HEK293T (cell line): ENCODE data around the gene KERA.

Experiments used
- CTCF ChIA-PET: fragments of 350-600 bp; formaldehyde crosslinking; extraction: SDS; loops from one replicate; lab custom pipeline; 2021; ENCODE audit warnings: antibody characterized with exemption, inconsistent platforms; lab: Yijun Ruan, JAX
- POLR2A ChIA-PET: fragments of 350-600 bp; formaldehyde crosslinking; extraction: SDS; loops from one replicate; lab custom pipeline; 2020; ENCODE audit warnings: antibody characterized with exemption, inconsistent platforms; lab: Yijun Ruan, JAX
- DNase-seq: peaks from one replicate; pipeline ENCODE4 v3.0.0; 2012; ENCODE audit warnings: mixed read lengths; ENCODE audit errors: extremely low spot score
- ARNT ChIP-seq: fragments of 450-650 bp; IDR thresholded peaks from 2 replicates; pipeline ENCODE4 v1.6.1; 2017; ENCODE audit warnings: mild to moderate bottlenecking
- BHLHE40 ChIP-seq: fragments of 450-650 bp; IDR thresholded peaks from 2 replicates; pipeline ENCODE4 v1.6.1; 2016; ENCODE audit warnings: mild to moderate bottlenecking, moderate library complexity, borderline replicate concordance
- CTBP1 ChIP-seq: fragments of 450-650 bp; IDR thresholded peaks from 2 replicates; pipeline ENCODE4 v1.6.1; 2016; ENCODE audit warnings: borderline replicate concordance
- ELF4 ChIP-seq: fragments of 450-650 bp; IDR thresholded peaks from 2 replicates; pipeline ENCODE4 v1.6.1; 2017; ENCODE audit warnings: antibody characterized with exemption
- FOXA1 ChIP-seq: fragments of 450-650 bp; IDR thresholded peaks from 2 replicates; pipeline ENCODE4 v1.6.1; 2016; ENCODE audit warnings: mild to moderate bottlenecking
- FOXK2 ChIP-seq: fragments of 450-650 bp; IDR thresholded peaks from 2 replicates; pipeline ENCODE4 v1.6.1; 2016; ENCODE audit warnings: mild to moderate bottlenecking
- FOXM1 ChIP-seq: fragments of 450-650 bp; IDR thresholded peaks from 2 replicates; pipeline ENCODE4 v1.6.1; 2017; ENCODE audit warnings: mild to moderate bottlenecking, borderline replicate concordance
- HDGF ChIP-seq: fragments of 450-650 bp; IDR thresholded peaks from 2 replicates; pipeline ENCODE4 v1.6.1; 2017; ENCODE audit warnings: antibody characterized with exemption, borderline replicate concordance
- L3MBTL2 ChIP-seq: fragments of 450-650 bp; conservative IDR thresholded peaks from 2 replicates; pipeline ENCODE4 v1.6.1; 2016; ENCODE audit warnings: mild to moderate bottlenecking
- LEF1 ChIP-seq: fragments of 450-650 bp; IDR thresholded peaks from 2 replicates; pipeline ENCODE4 v1.6.1; 2017; ENCODE audit warnings: mild to moderate bottlenecking, borderline replicate concordance
- NFRKB ChIP-seq: fragments of 450-650 bp; IDR thresholded peaks from 2 replicates; pipeline ENCODE4 v1.6.1; 2016; ENCODE audit warnings: mild to moderate bottlenecking, moderate library complexity
- PKNOX1 ChIP-seq: fragments of 450-650 bp; IDR thresholded peaks from 2 replicates; pipeline ENCODE4 v1.6.1; 2016
- SP1 ChIP-seq: fragments of 450-650 bp; IDR thresholded peaks from 2 replicates; pipeline ENCODE4 v1.6.1; 2017
- SUZ12 ChIP-seq: fragments of 450-650 bp; IDR thresholded peaks from 2 replicates; pipeline ENCODE4 v1.6.1; 2016; ENCODE audit warnings: mild to moderate bottlenecking
- TARDBP ChIP-seq: fragments of 450-650 bp; IDR thresholded peaks from 2 replicates; pipeline ENCODE4 v1.6.1; 2016
- ZNF384 ChIP-seq: fragments of 450-650 bp; IDR thresholded peaks from 2 replicates; pipeline ENCODE4 v1.6.1; 2016

KERA gene

GRCh38 chr12:91103101-91103500 is 45.3 kb upstream of the KERA start:
- POLR2A ChIA-PET = no interaction called here
- TF ChIP-seq L3MBTL2 (no peak), NFRKB (no peak), FOXA1 (no peak), FOXM1 (no peak), BHLHE40 (no peak), ELF4 (no peak), ARNT (no peak), HDGF (no peak), CTBP1 (no peak), FOXK2 (no peak), TARDBP (no peak), LEF1 (no peak), ZNF384 (no peak), PKNOX1 (no peak), SUZ12 (no peak), SP1 (no peak)
- CTCF ChIA-PET = no interaction called here
- DNase-seq = no peak

GRCh38 chr12:91100906-91101305 is 43.1 kb upstream of the KERA start:
- TF ChIP-seq LEF1 (no peak), FOXA1 (no peak), L3MBTL2 (no peak), FOXM1 (no peak), SP1 (no peak), BHLHE40 (no peak), PKNOX1 (no peak), CTBP1 (no peak), FOXK2 (no peak), ARNT (no peak), ZNF384 (no peak), HDGF (no peak), ELF4 (no peak)
- ChIA-PET CTCF (no interaction called here), POLR2A (no interaction called here)
- DNase-seq = no peak

- TF ChIP-seq BHLHE40 (no peak), FOXA1 (no peak), PKNOX1 (no peak), FOXK2 (no peak), HDGF (no peak), SUZ12 (no peak), LEF1 (no peak), NFRKB (no peak), TARDBP (no peak), FOXM1 (no peak), ELF4 (no peak), ZNF384 (no peak)
- CTCF ChIA-PET = no interaction called here
Observed at GRCh38 chr12:91099836-91100235, 42.0 kb upstream of the KERA start.

GRCh38 chr12:91099341-91099740 is 41.5 kb upstream of the KERA start:
- ChIA-PET POLR2A (no interaction called here), CTCF (no interaction called here)
- DNase-seq = no peak
- TF ChIP-seq ELF4 (no peak), L3MBTL2 (no peak), ARNT (no peak), NFRKB (no peak), LEF1 (no peak), HDGF (no peak)

More at GRCh38 chr12:91099836-91100235, 42.0 kb upstream of the KERA start:
- DNase-seq = no peak
- POLR2A ChIA-PET = no interaction called here

GRCh38 chr12:91098941-91099340 is 41.1 kb upstream of the KERA start:
- peak; percentile 8 for DNase-seq
- ChIA-PET POLR2A (no interaction called here), CTCF (no interaction called here)

GRCh38 chr12:91098461-91098860 is 40.6 kb upstream of the KERA start:
- CTCF ChIA-PET = no interaction called here
- no peak for TF ChIP-seq ELF4
- TF ChIP-seq FOXK2 = no peak
- TF ChIP-seq PKNOX1 = no peak
- no peak for TF ChIP-seq ZNF384
- TF ChIP-seq ARNT = no peak
- TF ChIP-seq TARDBP = no peak
- TF ChIP-seq FOXA1 = no peak
- TF ChIP-seq SP1 = no peak
- no peak for TF ChIP-seq NFRKB
- no peak for TF ChIP-seq LEF1
- no peak for TF ChIP-seq BHLHE40
- TF ChIP-seq HDGF = no peak
- no peak for TF ChIP-seq FOXM1
- TF ChIP-seq L3MBTL2 = no peak
- no peak for TF ChIP-seq CTBP1
- TF ChIP-seq SUZ12 = no peak
- POLR2A ChIA-PET = no interaction called here
- no peak for DNase-seq

More at GRCh38 chr12:91098941-91099340, 41.1 kb upstream of the KERA start:
- TF ChIP-seq L3MBTL2 (no peak), HDGF (no peak), TARDBP (no peak), LEF1 (no peak), ARNT (no peak)
